HG02642 (cell line): Measurements from ENCODE around the gene COL4A2.

Source experiments
- ATAC-seq: cut with Tn5 transposase; IDR thresholded peaks from one replicate; pipeline ENCODE4 v1.9.1; 2021; ENCODE audit warnings: mild to moderate bottlenecking; ENCODE audit not compliant: unreplicated experiment, poor library complexity

COL4A2 gene

DNA sequence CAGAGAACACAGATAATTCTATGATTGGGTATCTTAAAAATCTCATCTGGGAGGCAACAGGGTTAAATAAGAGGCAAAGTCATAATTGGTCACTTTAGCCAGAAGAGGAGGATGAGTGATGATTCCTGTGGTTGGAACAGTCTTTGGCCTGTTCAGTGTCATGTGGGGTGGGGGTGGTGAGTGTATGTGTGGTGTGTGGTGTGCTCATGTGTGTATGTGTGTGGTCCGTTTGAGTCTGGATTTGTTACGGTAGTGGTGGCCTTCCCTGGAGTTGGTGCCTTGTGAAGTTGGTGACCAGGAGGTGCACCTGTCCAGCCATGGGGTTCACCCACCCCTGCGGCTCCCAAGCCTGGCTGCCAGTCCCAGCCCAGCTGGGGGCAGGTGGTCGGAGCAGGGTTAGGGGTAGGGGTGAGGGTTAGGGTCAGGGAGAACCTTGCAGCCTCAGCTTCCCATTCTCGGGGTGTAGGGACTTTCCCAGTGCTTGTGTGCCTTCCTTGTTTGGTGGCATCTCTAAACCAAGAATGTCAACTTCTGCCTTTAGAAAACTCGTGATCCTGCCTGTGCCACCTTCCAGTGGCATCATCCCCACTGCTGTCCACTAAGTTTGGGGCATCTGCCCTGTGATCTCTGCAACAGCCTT, 156.9 kb downstream of the COL4A2 start:
- ATAC-seq: no peak

DNA sequence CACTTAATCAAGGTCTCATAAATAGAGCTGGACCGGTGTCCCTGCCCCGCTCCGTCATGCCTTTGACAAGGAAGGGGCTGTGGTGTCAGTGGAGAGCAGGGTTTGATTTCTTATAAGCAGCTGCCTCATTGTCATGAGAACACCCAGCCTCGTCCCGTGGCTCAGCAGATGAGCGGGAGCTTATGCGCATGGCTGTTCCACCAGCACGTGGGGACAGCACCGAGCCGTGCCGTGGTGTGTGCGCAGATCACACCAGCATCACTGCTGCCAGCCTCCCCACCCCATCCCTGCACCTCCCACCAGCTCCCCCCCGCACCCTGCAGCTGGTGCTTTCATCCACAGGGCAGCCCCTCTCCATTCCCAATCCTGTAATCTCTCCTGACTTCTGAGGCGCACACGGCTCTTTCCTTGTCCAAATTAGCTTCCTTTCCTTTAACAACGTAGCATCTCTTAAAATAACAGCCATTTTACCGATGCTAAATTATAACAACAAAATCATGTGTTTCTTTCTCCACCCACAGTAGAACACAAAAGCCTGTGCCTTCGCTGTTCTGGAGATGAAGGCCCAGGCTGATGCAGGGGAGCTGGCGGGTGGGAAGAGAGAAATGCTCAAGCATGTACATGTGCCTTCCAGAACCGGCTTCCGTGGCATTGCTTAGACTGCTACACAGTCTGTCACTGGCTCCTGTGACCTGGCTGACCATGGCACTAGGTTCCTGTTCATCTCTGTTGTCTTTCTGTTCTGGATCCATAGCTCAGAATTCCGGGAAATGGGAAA, 157.7 kb downstream of the COL4A2 start:
- ATAC-seq: no peak

DNA sequence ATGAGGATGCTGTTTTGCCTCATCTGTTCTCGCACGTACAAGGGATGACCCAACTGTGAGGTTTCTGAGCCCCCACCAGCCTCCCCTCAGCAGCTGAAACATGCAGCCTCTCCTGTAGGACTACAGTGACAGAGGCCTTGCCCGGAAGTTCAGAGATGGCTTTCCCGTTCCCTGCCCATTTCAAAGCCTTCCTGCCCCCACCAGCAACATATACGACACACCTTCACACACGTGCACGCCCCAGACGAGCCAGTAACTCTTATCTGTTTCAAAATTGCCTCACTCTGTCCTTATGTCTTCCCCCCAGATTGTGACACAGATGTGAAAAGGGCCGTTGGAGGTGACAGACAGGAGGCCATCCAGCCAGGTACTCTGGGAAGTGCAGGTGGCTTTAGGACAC, 158.6 kb downstream of the COL4A2 start:
- no peak for ATAC-seq

DNA sequence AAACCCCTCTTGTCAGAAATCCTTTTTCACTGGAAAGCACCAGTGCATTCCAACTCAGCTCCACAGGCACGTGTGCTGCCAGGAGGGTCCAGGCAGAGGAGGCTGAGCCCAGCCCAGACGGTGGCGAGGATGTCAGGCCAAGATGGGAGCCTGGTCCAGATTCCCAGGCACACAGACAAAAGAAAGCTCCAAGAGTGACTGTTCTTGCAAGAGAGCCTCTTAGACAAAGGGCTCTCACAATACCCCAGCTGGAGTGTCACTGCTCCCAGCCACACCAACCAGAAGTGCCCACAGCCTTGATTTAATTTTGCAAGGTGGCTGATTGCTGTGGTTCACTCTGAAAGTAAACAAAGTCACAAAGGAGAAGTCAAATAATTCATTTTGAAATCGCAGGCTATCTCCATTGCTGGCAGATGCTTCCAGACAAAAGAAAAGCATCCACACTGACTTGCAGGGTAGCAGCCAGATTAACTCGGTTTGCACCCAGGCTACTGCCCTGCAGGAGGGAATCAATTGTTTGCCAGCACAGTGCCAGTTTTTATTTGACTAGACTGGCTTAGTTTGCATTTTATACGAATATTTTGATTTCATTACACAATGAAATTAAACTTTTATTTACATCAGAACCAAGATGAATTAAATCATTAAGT, 159.3 kb downstream of the COL4A2 start:
- ATAC-seq: no peak

DNA sequence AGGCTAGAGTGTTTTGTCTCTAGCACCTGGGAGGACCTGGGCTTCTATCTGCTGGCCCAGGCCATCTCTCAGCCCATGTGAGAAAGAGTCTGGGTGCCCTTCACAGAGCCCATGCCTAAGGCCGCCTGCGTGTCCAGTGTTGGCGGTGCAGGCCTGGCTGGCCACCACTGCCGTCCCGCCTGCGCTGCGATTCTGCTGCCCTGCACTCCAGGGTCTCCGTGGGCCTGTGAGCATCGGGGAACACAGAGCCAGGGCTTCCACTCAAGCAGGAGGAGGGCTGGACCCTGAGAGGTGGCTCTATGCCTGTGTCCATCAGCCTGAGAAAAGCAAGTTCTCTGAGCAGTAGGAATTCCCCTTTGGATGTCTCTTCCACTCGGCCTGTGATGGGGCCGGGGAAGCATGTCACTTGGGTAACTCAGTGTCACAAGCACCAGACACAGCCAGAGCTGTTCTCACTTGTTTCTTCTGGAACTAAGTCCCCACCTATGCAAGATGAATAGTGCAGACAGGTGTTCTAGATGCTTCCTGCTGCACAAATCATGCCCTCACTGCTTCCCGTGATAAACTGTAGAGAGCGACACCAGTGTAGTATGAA, 160.5 kb downstream of the COL4A2 start:
- ATAC-seq: no peak

DNA sequence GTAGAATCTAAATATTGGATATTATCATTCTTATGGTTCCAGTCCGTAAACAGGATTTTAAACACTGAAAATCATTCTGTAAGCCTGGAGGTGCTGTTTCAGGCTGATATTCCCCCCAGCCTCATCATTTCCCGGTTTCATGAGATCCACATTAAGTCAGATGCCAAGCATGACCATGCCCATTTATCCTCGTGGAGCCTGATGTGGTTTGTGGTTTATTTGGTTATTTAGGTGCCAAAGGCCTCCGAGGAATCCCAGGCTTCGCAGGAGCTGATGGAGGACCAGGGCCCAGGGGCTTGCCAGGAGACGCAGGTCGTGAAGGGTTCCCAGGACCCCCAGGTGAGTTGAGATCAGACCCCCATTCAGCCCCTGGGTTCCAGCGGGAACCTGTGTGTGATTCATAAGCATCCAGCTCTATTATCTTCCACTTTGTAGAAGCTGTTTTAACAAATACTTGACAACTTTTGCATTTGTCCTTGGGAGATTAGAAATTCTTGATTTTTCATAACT, 162.0 kb downstream of the COL4A2 start:
- ATAC-seq: no peak

DNA sequence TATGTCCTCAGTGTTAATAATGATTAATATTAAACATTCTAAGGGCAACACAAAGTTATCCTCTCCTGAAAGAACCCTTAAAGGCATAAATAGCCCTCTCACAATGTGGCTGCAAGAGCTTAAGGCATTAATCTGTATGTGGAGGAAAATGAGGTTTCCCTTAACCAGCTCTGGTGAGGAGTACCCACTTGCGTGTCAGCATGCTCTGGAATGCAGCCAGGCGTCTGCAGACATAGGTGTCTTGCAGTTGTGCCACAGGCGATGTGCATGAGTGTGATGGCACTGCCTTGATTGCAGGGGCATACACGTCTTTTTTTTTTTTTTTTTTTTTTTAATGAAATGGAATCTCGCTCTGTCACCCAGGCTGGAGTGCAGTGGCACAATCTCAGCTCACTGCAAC, 162.5 kb downstream of the COL4A2 start:
- no peak for ATAC-seq

DNA sequence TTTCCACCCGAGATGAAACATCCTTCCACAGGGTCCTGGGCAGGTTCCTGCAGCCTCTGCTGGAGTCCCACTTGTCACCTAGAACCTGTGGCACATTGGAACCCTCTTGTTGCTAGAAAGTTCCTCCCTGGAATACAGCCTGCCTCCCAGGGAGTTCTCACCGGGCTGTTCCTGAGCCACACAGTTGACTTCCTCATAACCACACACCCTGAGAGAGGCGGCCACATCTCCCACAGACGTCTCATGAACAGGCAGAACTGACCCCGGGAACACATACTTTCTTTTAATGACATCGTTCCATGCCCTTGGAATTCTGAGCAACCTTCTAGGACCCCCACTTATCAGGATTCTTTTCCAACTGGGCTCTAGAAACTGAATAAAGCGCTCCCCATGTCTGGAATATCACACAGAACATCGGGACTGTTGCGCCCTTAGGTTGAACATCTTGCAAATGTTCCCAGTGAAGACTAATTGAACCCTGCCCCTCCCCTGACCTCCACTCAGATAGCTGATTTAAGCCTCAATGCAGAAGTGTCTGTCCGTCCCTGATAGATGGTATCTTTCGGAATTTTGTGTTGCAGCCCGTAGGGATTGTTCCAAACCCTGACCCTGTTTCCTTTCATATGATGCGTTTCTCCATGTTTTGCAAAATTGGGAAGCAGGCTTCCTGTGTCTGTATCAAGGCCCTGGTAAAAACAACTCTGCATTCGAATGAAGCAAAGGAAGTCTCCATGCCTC, 163.4 kb downstream of the COL4A2 start:
- no peak for ATAC-seq

DNA sequence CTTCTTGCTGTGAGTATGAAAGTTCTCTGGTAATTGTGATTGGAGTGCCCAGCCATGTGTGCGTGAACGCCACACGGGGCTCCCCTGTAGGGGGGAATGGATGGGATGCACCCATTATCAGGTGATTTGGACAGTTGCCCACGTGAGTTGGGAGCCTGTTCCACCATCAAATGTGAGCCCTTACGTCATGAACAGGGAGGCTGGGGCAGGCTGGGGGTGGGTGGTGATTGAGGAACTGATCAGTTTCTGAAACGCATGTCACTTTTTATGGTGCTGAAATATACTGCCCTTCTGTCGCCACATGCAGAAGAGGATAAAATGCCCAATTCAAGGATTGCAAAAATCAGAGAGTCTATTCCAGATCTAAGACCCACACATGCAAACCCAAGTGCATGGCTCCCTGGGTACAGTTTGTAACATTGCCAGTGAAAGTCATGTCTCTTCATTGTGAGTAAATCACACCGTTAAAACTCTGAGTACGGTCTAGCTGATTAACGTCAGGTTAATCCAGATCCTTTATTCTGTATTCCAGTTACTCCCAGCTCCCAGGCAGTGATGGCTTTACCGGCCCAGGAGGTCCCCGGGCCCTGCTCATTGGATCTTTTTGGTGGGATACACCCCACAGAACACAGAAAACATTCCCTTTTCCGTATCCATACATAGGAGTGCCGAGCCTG, 164.2 kb downstream of the COL4A2 start:
- ATAC-seq: peak; percentile 51

DNA sequence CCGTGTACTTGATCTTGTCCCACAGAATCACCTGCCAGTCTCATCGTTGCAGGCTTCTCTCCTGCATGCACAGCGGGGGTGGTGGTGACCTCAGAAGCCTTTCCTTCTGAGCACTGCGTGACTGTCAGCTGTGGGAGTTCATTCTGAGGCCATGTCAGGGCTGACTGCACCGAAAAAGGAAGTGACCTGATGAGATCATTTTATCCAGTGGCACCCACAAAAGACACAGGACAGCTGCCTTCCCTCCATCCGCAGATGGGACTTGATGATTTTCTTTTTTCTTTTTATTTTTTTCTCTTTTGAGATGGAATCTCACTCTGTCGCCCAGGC, 164.7 kb downstream of the COL4A2 start:
- ATAC-seq: peak; percentile 97

DNA sequence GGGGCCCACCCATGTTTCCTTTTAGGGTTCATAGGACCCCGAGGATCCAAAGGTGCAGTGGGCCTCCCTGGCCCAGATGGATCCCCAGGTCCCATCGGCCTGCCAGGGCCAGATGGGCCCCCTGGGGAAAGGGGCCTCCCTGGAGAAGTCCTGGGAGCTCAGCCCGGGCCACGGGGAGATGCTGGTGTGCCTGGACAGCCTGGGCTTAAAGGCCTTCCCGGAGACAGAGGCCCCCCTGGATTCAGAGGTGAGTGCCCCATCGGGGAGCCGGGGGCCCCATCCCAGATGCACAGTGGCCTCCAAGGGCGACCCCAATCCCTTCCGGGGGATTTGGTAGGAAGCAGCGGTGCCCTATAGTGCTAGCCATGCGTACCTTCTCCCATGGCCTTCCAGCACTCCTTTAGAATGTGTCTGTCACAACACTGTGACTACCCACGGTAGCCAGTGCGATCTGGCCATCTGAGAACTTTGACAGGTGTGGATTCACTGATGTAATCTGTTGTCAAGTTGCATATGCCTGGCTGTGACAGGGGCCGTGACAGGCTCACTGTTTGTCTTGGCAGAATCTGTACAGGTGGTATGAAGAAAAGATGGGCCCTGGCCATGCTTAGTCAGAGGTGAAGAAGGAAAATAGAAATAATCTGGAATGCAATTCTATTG, 165.9 kb downstream of the COL4A2 start:
- ATAC-seq: no peak

DNA sequence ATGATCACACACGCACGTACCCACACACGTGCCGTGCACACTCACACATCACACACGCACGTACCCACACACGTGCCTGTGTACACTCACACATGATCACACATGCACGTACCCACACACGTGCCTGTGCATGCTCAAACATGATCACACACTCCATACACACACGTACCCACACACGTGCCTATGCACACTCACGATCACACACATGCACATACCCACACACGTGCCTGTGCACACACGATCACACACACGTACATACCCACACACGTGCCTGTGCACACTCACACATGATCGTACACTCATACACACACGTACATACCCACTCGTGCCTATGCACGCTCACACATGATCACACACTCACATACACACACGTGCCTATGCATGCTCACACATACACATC, 167.6 kb downstream of the COL4A2 start:
- no peak for ATAC-seq

DNA sequence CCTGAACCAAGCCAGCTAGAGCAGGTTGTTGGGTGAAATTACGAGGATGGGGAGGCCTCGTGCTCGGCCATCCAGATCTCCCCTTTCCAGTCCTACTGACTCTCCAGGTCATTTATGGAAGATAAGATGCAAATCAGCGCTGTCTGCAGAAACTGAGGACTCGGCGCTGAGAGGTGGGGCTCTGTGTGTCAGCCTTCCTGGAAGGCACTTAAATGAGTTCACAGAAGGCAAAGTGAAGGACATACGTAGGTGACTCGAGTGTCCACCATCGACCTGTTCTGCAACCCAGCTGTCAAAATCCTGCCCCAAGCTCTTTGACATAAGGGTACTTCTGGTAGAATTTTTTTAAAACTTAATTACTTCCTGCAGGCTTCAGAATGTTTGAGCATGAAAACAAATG, 168.0 kb downstream of the COL4A2 start:
- ATAC-seq: no peak

DNA sequence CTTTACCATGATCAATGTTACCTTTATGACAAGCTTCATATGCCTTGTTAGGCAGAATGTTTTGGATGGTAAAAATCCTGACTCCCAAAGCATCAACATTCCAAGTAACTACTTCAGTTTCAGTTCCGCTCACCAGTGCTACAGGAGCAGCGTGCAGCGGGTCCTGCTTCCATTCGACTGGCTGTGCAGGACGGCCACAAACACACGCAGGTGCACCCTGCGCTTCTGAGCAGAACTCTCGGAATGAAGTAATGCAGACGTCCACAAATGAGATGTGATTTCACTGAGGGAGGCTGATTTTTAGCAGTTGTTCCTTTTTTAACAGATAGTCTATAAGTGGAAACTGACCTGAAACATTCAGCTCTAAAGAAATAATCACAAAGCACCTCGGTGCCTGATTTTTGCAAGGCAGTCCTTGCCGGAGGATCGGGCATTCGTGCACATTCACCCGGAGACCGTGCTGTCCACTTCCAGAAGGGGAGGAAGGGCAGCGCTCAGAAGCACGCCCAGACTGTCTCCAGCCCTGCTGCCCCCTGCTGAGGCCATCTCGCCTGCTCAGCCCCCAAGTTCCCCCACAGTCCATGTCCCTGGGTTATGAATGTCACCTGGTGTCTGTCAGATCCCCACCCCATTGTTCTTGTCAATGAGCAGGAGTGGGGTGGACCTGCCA, 168.6 kb downstream of the COL4A2 start:
- ATAC-seq: no peak

DNA sequence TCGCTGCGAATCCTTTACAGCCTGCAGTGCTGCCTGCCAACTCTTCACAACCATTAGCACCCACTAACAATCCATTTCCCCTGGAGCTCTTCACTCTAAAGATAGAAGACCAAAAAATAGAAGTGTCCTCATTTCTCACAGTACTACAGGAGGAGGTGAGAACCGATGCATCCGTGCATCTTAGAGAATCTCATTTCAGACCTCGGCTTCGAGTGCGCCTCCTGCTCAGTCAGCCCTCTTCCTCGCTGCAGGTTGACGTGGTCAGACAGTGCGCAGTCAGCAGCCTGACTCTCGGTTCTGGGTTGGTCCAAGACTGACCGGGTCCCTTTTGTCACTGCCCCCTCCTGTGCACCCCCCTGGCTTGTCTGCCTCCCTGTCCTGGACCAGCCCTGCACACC, 169.1 kb downstream of the COL4A2 start:
- ATAC-seq: no peak

DNA sequence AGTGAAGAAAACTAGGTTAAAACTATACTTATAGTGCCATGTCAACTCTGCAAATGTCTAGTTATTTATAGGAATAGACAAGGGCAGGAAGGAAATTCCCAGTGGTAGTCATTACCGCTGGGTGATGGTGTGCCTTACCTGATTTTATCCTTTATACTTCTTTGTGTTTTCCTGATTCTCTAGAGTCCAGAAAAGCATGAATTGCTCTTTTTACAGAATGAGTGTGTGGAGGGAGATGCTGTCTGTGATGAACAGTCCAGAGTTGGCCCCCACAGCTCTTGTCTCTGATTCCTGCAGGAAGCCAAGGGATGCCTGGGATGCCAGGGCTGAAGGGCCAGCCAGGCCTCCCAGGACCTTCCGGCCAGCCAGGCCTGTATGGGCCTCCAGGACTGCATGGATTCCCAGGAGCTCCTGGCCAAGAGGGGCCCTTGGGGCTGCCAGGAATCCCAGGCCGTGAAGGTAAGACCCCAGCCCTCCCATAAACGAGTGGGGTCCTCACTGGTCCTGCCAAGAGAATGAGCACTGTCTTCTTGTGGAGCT, 170.7 kb downstream of the COL4A2 start:
- no peak for ATAC-seq

DNA sequence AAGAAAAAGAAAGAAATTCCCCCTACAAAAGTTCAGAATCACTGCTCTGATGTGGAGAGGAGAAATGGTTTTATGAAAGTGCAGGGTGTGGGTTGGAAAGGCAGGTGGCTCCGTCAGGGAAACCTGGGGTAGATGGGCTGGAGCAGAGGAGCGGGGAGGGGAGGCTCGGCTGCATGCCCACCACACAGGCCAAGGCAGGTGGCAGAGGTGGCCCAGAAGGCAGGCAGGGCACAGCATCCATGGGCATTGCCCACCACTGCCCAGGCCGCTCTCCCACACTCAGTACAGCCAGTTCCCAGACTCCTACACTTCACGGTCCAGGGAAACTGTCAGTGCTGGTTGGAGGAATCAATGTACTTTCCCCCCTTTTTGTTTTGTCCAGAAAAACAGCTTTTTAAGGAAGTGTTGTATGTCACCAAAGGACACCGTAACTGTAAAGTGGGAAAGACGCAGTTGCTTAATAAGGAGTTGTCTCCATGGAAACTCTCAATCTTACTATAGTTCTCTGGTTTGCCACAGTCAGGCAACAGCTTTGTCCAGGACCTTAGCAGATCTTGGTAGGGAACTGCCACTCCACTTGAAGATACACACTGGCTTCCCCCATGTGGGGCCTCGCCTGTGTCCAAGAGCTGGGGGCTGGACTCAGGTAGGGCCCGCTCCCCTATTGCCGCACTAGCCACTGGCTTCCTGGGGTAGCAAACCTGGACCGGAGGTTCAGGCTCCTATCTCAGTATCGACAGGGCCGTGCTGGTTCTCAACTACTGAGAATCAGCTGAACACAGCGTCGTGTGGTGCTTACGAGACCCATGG, 171.5 kb downstream of the COL4A2 start:
- no peak for ATAC-seq

DNA sequence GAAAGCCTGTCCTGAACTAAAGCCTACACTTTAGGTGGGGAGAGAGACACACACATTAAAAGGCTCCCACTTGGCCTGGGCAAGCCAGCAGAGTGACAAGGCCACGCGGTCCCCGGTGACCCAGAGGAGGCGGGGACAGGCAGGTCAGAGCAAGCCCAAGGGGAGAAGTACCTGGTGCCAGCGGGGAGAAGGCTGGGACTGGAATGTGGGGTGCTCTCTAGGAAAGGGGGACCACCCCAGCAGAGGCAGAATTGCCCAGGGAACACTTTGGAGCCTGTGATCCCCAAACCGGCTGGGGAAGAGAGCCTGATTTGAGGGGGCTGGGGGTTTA, 172.1 kb downstream of the COL4A2 start:
- ATAC-seq: no peak
